Activated T-helper 2 cell treated with anti-CD3 and anti-CD28 coated beads, Interferon-gamma antibody, Interleukin-2, Interleukin-4, amounts not matched to agents 10 μg/mL and 5 μg/mL and 100 μg/mL, durations not matched to agents 14 hours and 24 hours and 36 hours (primary cell): ENCODE measurements around the gene MTMR6. TPM values are rescaled to one million over a fixed set of nuclear protein-coding genes. Genes with fewer than 3 reads are reported as not detected.

Experiments
- DNase-seq: peaks from one replicate; pipeline ENCODE4 v3.0.0; 2021; ENCODE audit warnings: low spot score
- H3K27ac Mint-ChIP-seq: one replicate; pipeline ENCODE4 v1.8.0; 2021; ENCODE audit warnings: mixed read lengths
- H3K27me3 Mint-ChIP-seq: one replicate; pipeline ENCODE4 v1.8.0; 2021; ENCODE audit warnings: low read depth, mixed read lengths
- H3K36me3 Mint-ChIP-seq: one replicate; pipeline ENCODE4 v1.8.0; 2021; ENCODE audit warnings: low read depth, mixed read lengths
- H3K4me1 Mint-ChIP-seq: one replicate; pipeline ENCODE4 v1.8.0; 2021; ENCODE audit warnings: low read depth, mixed read lengths
- H3K4me3 Mint-ChIP-seq: one replicate; pipeline ENCODE4 v1.8.0; 2021; ENCODE audit warnings: low read depth, mild to moderate bottlenecking, moderate library complexity, mixed read lengths
- H3K9me3 Mint-ChIP-seq: one replicate; pipeline ENCODE4 v1.8.0; 2021; ENCODE audit warnings: mixed read lengths
- intact Hi-C: fragments of 100-400 bp; cut with micrococcal nuclease; formaldehyde crosslinking; loops from one replicate; pipeline ENCODE4 v1.15.1; 2023
- total RNA-seq: library from RNA; stranded (reverse); gene quantifications from 2 replicates; pipeline ENCODE4 v1.2.3, GENCODE V29; 2022

MTMR6 gene
- total RNA-seq, 1 donor from 2014 or later = 16.5 TPM

DNA sequence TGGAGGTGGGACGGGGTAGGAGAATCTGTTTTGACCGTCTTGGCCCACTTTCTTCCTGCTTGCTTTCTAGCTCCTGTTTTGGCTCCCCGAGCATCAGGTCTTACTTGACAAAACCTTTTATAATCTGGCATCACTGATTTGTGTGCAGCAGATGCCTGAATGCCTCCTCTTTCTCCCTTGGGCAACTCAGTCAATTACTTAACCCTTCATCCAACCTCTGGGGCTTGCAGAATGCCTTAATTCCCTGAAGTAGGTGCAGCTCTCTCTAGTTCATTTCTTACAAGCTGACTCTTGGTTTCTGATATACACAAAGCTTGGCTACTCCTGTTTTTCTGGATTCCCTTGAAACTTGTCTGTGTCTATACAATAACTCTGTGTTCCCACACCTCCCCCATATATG lies 8.4 kb upstream of the MTMR6 start:
- Mint-ChIP-seq H3K27me3 (peaks cover 38% of the 10 kb centered on the region), H3K9me3 (no peaks in the 10 kb centered on the region), H3K4me1 (peaks cover 8% of the 10 kb centered on the region), H3K36me3 (no peaks in the 10 kb centered on the region), H3K27ac (no peak overlapping the region), H3K4me3 (no peak overlapping the region)
- intact Hi-C loops = no loop called here
- DNase-seq = no peak

DNA sequence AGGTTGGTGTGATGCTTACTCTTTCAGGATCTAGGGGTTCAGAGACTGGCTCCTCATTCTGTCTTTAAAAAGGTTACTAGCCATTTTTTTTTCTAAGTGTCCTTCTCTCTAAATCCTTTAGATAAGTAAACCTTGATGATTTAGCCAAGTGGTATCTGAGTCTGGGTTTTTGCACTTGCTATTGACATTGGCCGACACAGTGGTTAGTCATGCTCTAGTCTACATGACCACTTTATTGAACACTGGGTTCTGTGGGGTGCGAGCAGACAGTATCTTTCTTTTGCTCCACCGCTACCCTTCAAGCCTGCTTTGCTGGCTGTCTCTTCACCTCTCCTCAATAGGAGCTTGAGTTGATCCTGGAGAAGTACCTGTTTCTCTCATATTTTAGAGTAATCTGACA lies 7.9 kb upstream of the MTMR6 start:
- DNase-seq = no peak
- H3K27me3 Mint-ChIP-seq = peaks cover 38% of the 10 kb centered on the region
- no peak overlapping the region for H3K4me3 Mint-ChIP-seq
- H3K4me1 Mint-ChIP-seq = peaks cover 6% of the 10 kb centered on the region
- H3K9me3 Mint-ChIP-seq = no peaks in the 10 kb centered on the region
- intact Hi-C loops = no loop called here
- H3K36me3 Mint-ChIP-seq = no peaks in the 10 kb centered on the region
- no peak overlapping the region for H3K27ac Mint-ChIP-seq

DNA sequence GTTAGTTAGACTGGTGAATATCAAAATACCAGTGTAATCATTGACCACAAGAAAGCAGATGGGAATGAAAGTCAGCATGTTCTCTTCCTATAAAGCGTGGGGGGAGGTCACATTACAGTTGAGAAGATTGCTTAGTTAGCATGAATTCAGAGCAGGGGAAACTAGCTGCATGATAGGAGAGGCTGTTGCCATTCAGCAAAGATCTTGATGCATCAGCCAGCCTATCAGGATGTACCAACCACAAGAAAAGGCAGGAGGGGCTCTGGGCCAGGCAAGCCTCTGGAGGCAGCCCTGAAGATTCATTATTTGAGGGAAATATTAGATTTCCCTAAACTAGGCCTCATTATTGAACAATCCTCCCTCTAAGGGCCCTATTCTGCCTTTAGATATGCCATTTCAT lies 5.0 kb upstream of the MTMR6 start:
- H3K36me3 Mint-ChIP-seq = no peaks in the 10 kb centered on the region
- intact Hi-C loops = loop anchor here (1.0 kb wide), 1 partner anchor 9 kb away; the partner anchor contains the start of gene NUP58
- DNase-seq = no peak
- no peaks in the 10 kb centered on the region for H3K9me3 Mint-ChIP-seq
- no peak overlapping the region for H3K27ac Mint-ChIP-seq
- H3K27me3 Mint-ChIP-seq = peaks cover 41% of the 10 kb centered on the region
- peaks cover 10% of the 10 kb centered on the region for H3K4me1 Mint-ChIP-seq
- no peak overlapping the region for H3K4me3 Mint-ChIP-seq

DNA sequence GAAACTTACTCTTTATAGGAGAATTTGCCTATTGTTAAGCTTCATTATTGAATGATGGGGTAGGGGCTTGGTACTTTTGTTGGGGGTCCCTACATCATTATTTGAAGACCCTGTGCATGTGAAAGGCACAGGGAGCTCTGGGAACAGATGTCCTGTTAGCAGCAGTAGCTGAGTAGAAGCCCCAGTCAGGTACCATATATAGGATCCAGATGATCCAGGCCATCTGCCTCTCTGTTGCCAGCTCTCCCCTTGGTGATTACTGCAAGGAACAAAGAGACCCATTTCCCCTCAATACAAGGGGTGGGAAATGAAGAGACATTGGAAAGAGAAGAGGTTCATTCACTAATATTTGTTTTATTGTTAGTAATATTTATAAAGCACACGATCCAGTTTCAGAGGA lies 4.4 kb upstream of the MTMR6 start:
- peaks cover under 1% of the 10 kb centered on the region for H3K36me3 Mint-ChIP-seq
- no peak overlapping the region for H3K27ac Mint-ChIP-seq

DNA sequence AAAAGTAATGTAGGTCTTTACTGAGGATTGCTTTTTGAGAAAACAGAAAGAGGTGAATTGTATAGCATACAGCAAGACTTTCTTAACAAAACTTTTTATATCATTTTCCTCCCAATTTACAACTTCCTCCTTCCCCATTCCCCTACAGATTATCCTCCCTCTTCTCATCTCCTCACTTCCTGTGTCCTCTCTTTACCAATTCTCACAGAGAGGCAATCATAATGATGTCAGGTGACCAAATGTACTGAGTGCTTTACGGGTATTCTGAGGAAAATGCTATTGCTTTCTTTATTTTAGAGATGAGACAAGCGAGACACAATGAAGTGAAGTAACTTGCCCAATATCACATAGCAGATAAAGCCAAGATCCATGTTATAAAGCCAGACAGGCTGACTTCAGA lies 1.7 kb upstream of the MTMR6 start:
- intact Hi-C loops = no loop called here
- Mint-ChIP-seq H3K9me3 (no peaks in the 10 kb centered on the region), H3K27me3 (peaks cover 17% of the 10 kb centered on the region), H3K4me3 (no peak overlapping the region), H3K27ac (no peak overlapping the region), H3K4me1 (peaks cover 23% of the 10 kb centered on the region), H3K36me3 (peaks cover 11% of the 10 kb centered on the region)
- no peak for DNase-seq

More for the DNA sequence above, 4.4 kb upstream of the MTMR6 start:
- Mint-ChIP-seq H3K4me3 (no peak overlapping the region), H3K27me3 (peaks cover 35% of the 10 kb centered on the region), H3K9me3 (no peaks in the 10 kb centered on the region), H3K4me1 (peaks cover 10% of the 10 kb centered on the region)
- intact Hi-C loops = loop anchor here (1.0 kb wide), 1 partner anchor 10 kb away; the partner anchor contains the start of gene NUP58
- DNase-seq = no peak

DNA sequence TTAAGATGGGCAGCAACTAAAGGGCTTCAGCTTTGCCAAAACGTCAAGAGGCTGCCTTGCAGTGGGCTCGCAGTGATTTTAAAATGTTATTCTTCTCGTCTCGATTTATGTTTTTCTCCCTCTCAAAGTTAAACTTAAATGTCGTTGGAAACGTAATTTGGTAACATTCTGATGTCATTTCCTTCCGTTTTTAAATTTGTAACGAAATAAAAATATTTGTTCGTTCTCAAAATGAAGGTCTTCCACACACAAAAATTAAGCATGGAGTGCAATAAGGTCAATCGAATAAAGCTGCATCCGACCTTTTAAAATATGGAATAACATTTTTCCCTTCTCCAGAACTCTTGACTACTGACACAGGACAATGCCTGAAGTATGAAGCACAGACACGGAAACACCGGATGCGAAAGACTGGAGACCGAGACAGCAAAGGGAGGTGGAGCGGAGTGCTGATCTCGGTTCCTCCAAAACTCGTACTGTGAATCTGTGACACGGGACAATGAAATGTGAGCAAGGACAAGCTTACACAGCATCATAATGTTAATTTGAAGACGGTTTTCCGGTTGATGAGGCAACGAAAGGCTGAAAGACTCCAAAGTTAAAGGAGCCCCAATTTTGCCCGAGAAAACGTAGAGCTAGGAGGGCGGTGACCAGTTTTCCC lies 850 bp downstream of the MTMR6 start:
- Mint-ChIP-seq H3K36me3 (peaks cover 25% of the 10 kb centered on the region), H3K4me1 (peaks cover 35% of the 10 kb centered on the region), H3K27me3 (peaks cover 17% of the 10 kb centered on the region), H3K9me3 (no peaks in the 10 kb centered on the region), H3K4me3 (peak overlapping the region; percentile 92), H3K27ac (peak overlapping the region; percentile 95)
- DNase-seq = peak; percentile 36
- intact Hi-C loops = loop anchor here (2.0 kb wide), 1 partner anchor 54 kb away; no protein-coding TSS in a partner anchor

DNA sequence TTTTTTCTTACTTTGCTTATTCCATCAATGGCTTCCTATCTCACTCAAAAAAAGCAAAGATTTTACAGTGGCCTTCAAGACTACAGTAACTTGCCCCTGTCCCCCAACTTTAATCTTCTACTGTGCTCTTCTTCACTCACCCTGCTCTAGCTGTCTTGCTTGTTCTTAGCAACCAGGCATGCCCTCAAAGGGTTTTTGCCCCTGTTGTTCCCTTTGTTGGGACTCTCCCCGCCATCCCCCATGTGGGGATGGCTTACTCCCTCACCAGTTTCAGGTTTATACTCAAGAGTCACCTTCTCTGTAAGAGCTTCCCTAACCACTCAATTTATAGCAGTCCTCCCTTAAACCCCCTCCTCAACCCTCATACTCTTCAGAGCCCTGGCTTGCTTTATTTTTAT lies 5.4 kb downstream of the MTMR6 start:
- Mint-ChIP-seq H3K36me3 (peaks cover 35% of the 10 kb centered on the region), H3K4me1 (peaks cover 50% of the 10 kb centered on the region), H3K27me3 (no peaks in the 10 kb centered on the region), H3K4me3 (no peak overlapping the region), H3K27ac (peak overlapping the region; percentile 79), H3K9me3 (no peaks in the 10 kb centered on the region)
- intact Hi-C loops = no loop called here
- no peak for DNase-seq

DNA sequence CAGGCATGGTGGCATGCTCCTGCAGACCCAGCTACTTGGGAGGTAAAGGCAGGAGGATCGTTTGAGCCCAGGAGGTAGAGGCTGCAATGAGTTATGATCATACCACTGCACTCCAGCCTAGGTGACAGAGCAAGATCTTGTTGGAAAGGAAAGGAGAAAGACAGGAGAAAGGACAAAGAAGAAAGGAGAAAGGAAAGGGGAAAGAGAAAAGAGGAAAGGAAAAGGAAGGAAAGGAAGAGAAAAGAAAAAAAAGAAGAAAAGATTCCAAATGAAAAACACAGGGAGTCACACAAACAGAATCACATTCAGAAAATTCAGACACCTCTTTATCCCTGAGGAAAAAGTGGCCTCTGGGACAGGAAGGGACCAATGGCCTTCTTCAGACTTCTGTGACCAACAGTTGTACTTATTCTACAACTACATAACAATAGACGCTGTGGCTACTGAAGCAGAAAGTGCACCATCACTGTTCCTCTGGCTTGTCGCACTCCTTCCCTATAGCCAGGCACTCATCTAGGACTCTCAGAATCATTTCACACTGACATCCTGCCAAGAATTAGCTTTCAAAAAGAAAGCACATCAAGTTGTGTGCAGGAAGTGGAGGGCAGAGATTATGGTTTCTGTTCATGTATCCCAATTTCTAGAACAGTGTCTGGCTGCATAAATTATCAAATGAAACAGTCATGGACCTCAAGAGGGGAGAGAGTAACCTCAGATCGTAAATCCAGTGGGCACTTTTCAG lies 5.9 kb downstream of the MTMR6 start:
- Mint-ChIP-seq H3K4me3 (no peak overlapping the region), H3K9me3 (no peaks in the 10 kb centered on the region), H3K4me1 (peaks cover 53% of the 10 kb centered on the region), H3K27me3 (no peaks in the 10 kb centered on the region), H3K27ac (peak overlapping the region; percentile 79), H3K36me3 (peaks cover 34% of the 10 kb centered on the region)
- intact Hi-C loops = no loop called here
- DNase-seq = no peak

DNA sequence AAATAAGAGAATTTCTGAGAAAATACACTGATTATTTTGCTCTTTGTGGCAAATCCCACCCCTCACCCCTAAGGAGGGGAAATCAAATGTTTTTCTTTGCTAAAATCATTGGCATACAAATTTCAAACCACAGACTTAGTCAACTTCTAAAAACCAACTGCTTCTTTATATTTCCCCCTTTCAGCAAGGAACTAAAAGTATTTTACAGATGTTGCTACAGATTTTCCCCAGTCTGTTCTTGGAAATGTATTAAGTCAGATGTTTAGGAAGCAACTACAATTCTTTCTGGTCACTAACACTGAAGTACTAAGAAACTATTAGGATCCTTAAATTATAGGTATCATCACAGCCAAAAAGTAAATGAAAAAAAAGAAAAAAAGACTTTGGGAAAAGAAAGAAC lies 6.9 kb downstream of the MTMR6 start:
- H3K4me3 Mint-ChIP-seq = no peak overlapping the region
- no peaks in the 10 kb centered on the region for H3K9me3 Mint-ChIP-seq
- no peaks in the 10 kb centered on the region for H3K27me3 Mint-ChIP-seq
- H3K4me1 Mint-ChIP-seq = peaks cover 52% of the 10 kb centered on the region
- H3K36me3 Mint-ChIP-seq = peaks cover 30% of the 10 kb centered on the region
- DNase-seq = no peak
- no peak overlapping the region for H3K27ac Mint-ChIP-seq
- intact Hi-C loops = no loop called here

DNA sequence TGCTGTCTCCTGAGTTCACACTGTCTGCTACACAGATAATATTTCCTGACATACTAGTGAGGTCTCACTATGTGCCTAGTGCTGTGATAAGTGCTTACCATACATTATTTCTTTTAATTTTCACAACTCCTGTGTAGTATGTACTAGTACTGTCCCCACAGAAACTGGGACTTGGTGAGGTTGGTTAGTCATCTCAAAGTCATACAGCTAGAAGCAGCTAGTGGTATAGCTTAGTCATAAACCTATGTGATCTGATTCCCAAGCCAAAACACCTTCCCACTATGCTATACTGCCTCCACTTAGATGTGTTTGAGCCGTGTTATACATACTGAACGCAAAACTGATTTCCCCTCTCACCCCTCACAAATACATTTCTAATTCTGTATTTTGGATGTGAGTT lies 10.5 kb downstream of the MTMR6 start:
- no peak for DNase-seq
- H3K9me3 Mint-ChIP-seq = no peaks in the 10 kb centered on the region
- peaks cover 32% of the 10 kb centered on the region for H3K36me3 Mint-ChIP-seq
- H3K27me3 Mint-ChIP-seq = no peaks in the 10 kb centered on the region
- H3K4me1 Mint-ChIP-seq = peaks cover 34% of the 10 kb centered on the region
- intact Hi-C loops = loop anchor here (1.0 kb wide), 1 partner anchor 11 kb away; the partner anchor contains the start of gene MTMR6
- H3K27ac Mint-ChIP-seq = no peak overlapping the region
- no peak overlapping the region for H3K4me3 Mint-ChIP-seq

DNA sequence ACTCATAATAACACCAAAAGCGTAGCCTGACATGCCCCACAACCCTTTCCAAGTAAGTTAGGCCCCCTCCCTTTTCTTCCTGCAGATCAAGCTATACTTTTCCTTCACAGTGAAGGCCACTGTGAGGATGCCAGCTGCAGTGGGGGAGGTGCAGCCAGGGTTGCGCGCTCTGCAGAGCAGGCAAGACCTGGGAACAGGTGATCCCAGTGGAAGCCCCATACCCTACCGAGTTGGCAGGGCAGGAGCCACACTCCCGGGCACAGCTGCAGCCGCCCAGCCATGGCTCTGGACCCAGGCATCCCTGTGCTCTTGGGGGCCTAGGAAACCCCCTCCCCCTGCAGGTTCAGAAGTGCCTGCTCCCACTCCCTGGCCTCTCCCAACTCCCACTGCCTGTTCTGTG lies 18.7 kb downstream of the MTMR6 start:
- Mint-ChIP-seq H3K9me3 (no peaks in the 10 kb centered on the region), H3K36me3 (peaks cover 50% of the 10 kb centered on the region), H3K27me3 (no peaks in the 10 kb centered on the region), H3K4me3 (no peak overlapping the region), H3K4me1 (peaks cover 3% of the 10 kb centered on the region), H3K27ac (no peak overlapping the region)
- DNase-seq = no peak
- intact Hi-C loops = loop anchor here (5.0 kb wide), 1 partner anchor 34 kb away; the partner anchor contains the start of gene NUP58

DNA sequence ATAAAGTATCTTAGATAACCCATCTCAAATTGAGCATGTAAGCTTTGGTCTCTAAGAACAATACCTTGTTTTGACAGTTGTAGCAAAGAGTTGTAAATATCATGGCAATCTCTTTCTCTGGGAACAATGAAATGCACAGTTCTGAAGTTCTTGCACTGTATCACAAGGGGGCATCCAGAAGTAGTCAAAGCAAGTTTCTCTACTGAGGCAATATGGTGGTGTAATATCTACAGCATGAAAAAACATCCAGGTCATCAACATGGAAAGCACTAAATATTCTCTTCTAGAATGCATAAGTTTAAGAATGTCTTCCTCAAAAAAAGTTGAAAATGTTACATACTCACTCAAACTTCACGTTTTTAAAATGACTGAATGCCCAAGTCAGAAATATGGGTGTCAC lies 19.6 kb downstream of the MTMR6 start:
- Mint-ChIP-seq H3K27ac (no peak overlapping the region), H3K4me3 (no peak overlapping the region), H3K4me1 (peaks cover 3% of the 10 kb centered on the region), H3K27me3 (no peaks in the 10 kb centered on the region), H3K36me3 (peaks cover 55% of the 10 kb centered on the region), H3K9me3 (no peaks in the 10 kb centered on the region)
- DNase-seq = no peak
- intact Hi-C loops = loop anchor here (1.0 to 5.0 kb wide), 2 partner anchors 20 to 35 kb away; partner anchors contain the start of genes MTMR6 and NUP58

DNA sequence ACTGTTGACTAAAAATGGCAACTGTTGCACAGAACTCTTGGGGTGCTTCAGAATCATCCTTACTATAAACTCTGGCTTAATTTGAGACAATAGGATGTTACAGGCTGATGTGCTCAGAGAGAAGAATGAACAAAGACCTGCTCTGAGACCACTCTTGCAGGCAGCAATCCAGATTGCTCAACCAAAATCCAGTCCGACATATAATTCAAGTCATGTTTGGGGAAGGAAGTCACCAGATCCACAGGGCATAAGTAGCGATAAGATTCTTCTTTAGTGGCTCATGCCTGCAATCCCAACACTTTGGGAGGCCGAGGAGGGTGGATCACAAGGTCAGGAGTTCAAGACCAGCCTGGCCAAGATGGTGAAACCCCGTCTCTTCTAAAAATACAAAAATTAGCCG lies 20.6 kb downstream of the MTMR6 start:
- Mint-ChIP-seq H3K9me3 (no peaks in the 10 kb centered on the region), H3K27ac (no peak overlapping the region), H3K4me1 (peaks cover 3% of the 10 kb centered on the region), H3K27me3 (no peaks in the 10 kb centered on the region), H3K36me3 (peaks cover 50% of the 10 kb centered on the region), H3K4me3 (no peak overlapping the region)
- no peak for DNase-seq
- intact Hi-C loops = loop anchor here (1.0 to 5.0 kb wide), 2 partner anchors 21 to 36 kb away; partner anchors contain the start of genes MTMR6 and NUP58
